ENCODE measurements around the gene MYH8. TPM values are rescaled to one million over a fixed set of nuclear protein-coding genes. Genes with fewer than 3 reads are reported as not detected.

The MYH8 gene
- polyA plus RNA-seq, 1 of the 3 experiments (the other 2 are of a cell fraction) = under 0.01 TPM

DNA sequence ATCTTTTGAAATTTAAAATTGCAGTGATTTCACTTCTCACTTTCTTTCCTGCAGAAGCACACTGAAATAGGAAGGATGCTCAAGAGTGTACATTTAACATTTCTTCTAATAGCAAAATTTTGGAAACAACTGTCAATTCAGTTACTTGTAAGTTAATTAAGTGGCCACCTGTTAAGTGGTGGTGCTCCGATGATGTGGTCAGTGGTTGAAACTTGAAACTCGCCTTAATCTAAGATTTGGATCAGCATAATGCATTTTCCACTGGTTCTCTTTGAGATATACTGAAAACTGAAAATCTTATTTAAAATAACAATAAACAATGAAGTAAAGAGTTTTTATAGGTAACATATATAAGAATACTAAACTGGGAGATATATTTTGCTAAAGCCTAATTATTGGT is 7.0 kb upstream of the MYH8 start:
- 9% methylated on average over 2 of the region's 2 CpGs for WGBS (ENCODE audit: low lambda C conversion rate)
- Histone ChIP-seq H2AFZ (ENCODE audit: low read depth) (no peak overlapping the region; the same call in 1 of the 2 replicates), H3K9me2 (no peaks in the 10 kb centered on the region), H3K27ac (ENCODE audit: low read depth in 2 of 2, low read length in 1 of 2) (no peak overlapping the region), H3F3A (replicated peaks; ENCODE audit: insufficient read depth) (no peaks in the 10 kb centered on the region), H3K36me3 (replicated peaks in 1 of 2; ENCODE audit: control insufficient read depth in 1 of 2, insufficient read depth in 2 of 2, low read length in 1 of 2) (no peaks in the 10 kb centered on the region), H3K79me2 (ENCODE audit: insufficient read depth) (no peaks in the 10 kb centered on the region), H4K20me1 (ENCODE audit: insufficient read depth) (no peaks in the 10 kb centered on the region), H3K4me1 (ENCODE audit: control insufficient read depth in 1 of 2, insufficient read depth in 2 of 2, low read depth in 1 of 2, low read length in 1 of 2) (no peaks in the 10 kb centered on the region), H3K27me3 (ENCODE audit: insufficient read depth) (no peaks in the 10 kb centered on the region), H3K4me3 (ENCODE audit: low read depth in 2 of 2, low read length in 1 of 2) (no peak overlapping the region), H3K4me2 (no peak overlapping the region), H3K9me3 (no peaks in the 10 kb centered on the region), H3K9ac (no peak overlapping the region)
- DNase-seq = no peak
- ChIA-PET CTCF (no interaction called here), POLR2A (no interaction called here)
- no peak for TF ChIP-seq FOXJ3 (CRISPR knock-in tag; IDR thresholded peaks at IDR 0.05)
- no peak for TF ChIP-seq EZH2phosphoT487 (IDR thresholded peaks at IDR 0.05; ENCODE audit: borderline replicate concordance, low read depth)
- TF ChIP-seq JUND (IDR thresholded peaks at IDR 0.05) = no peak

GRCh38 chr17:10421211-10421610 is 539 bp downstream of the MYH8 start:
- ChIA-PET CTCF (no interaction called here), POLR2A (no interaction called here)
- Histone ChIP-seq H3K4me1 (ENCODE audit: control insufficient read depth in 1 of 2, insufficient read depth in 2 of 2, low read depth in 1 of 2, low read length in 1 of 2) (no peaks in the 10 kb centered on the region), H3K4me2 (no peak overlapping the region), H3K36me3 (replicated peaks in 1 of 2; ENCODE audit: control insufficient read depth in 1 of 2, insufficient read depth in 2 of 2, low read length in 1 of 2) (no peaks in the 10 kb centered on the region), H3K9me2 (no peaks in the 10 kb centered on the region), H3K9ac (no peak overlapping the region), H3F3A (replicated peaks; ENCODE audit: insufficient read depth) (no peaks in the 10 kb centered on the region), H3K27me3 (ENCODE audit: insufficient read depth) (no peaks in the 10 kb centered on the region), H3K9me3 (no peaks in the 10 kb centered on the region), H3K27ac (ENCODE audit: low read depth in 2 of 2, low read length in 1 of 2) (no peak overlapping the region), H3K4me3 (ENCODE audit: low read depth in 2 of 2, low read length in 1 of 2) (no peak overlapping the region), H4K20me1 (ENCODE audit: insufficient read depth) (no peaks in the 10 kb centered on the region), H2AFZ (ENCODE audit: low read depth) (no peak overlapping the region), H3K79me2 (ENCODE audit: insufficient read depth) (no peaks in the 10 kb centered on the region)
- DNase-seq = no peak
- 14% methylated on average over 2 of the region's 2 CpGs for WGBS (ENCODE audit: low lambda C conversion rate)
- TF ChIP-seq USF2 (IDR thresholded peaks at IDR 0.05; ENCODE audit: borderline replicate concordance, low read depth, low read length) (no peak), FOXM1 (IDR thresholded peaks at IDR 0.05; ENCODE audit: low read depth) (no peak), NFIC (IDR thresholded peaks at IDR 0.05; ENCODE audit: borderline replicate concordance) (no peak), GATA2 (CRISPR knock-in tag; IDR thresholded peaks at IDR 0.05) (no peak), ELF1 (IDR thresholded peaks at IDR 0.05) (no peak), RFX5 (IDR thresholded peaks at IDR 0.05; ENCODE audit: low read length) (no peak), MAX (IDR thresholded peaks at IDR 0.05; ENCODE audit: low read depth) (no peak), NRF1 (IDR thresholded peaks at IDR 0.05; ENCODE audit: low read depth, low read length) (no peak), MEF2A (IDR thresholded peaks at IDR 0.05; ENCODE audit: borderline replicate concordance, low read depth) (no peak), FOSL2 (IDR thresholded peaks at IDR 0.05; ENCODE audit: borderline replicate concordance, low read depth) (no peak), MXI1 (IDR thresholded peaks at IDR 0.05; ENCODE audit: low read depth, low read length) (no peak), RCOR1 (IDR thresholded peaks at IDR 0.05; ENCODE audit: low read length) (no peak)
- TF ChIP-seq, protein P1, sequence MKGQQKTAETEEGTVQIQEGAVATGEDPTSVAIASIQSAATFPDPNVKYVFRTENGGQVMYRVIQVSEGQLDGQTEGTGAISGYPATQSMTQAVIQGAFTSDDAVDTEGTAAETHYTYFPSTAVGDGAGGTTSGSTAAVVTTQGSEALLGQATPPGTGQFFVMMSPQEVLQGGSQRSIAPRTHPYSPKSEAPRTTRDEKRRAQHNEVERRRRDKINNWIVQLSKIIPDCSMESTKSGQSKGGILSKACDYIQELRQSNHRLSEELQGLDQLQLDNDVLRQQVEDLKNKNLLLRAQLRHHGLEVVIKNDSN (IDR thresholded peaks at IDR 0.05; ENCODE audit: borderline replicate concordance, low read depth) = no peak
- TF ChIP-seq, protein P2, sequence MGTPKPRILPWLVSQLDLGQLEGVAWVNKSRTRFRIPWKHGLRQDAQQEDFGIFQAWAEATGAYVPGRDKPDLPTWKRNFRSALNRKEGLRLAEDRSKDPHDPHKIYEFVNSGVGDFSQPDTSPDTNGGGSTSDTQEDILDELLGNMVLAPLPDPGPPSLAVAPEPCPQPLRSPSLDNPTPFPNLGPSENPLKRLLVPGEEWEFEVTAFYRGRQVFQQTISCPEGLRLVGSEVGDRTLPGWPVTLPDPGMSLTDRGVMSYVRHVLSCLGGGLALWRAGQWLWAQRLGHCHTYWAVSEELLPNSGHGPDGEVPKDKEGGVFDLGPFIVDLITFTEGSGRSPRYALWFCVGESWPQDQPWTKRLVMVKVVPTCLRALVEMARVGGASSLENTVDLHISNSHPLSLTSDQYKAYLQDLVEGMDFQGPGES (IDR thresholded peaks at IDR 0.05; ENCODE audit: low read depth, low read length) = no peak
- TF ChIP-seq, protein P3, sequence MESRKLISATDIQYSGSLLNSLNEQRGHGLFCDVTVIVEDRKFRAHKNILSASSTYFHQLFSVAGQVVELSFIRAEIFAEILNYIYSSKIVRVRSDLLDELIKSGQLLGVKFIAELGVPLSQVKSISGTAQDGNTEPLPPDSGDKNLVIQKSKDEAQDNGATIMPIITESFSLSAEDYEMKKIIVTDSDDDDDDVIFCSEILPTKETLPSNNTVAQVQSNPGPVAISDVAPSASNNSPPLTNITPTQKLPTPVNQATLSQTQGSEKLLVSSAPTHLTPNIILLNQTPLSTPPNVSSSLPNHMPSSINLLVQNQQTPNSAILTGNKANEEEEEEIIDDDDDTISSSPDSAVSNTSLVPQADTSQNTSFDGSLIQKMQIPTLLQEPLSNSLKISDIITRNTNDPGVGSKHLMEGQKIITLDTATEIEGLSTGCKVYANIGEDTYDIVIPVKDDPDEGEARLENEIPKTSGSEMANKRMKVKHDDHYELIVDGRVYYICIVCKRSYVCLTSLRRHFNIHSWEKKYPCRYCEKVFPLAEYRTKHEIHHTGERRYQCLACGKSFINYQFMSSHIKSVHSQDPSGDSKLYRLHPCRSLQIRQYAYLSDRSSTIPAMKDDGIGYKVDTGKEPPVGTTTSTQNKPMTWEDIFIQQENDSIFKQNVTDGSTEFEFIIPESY (IDR thresholded peaks at IDR 0.05; ENCODE audit: borderline replicate concordance, low read depth) = no peak
- TF ChIP-seq, protein P4, sequence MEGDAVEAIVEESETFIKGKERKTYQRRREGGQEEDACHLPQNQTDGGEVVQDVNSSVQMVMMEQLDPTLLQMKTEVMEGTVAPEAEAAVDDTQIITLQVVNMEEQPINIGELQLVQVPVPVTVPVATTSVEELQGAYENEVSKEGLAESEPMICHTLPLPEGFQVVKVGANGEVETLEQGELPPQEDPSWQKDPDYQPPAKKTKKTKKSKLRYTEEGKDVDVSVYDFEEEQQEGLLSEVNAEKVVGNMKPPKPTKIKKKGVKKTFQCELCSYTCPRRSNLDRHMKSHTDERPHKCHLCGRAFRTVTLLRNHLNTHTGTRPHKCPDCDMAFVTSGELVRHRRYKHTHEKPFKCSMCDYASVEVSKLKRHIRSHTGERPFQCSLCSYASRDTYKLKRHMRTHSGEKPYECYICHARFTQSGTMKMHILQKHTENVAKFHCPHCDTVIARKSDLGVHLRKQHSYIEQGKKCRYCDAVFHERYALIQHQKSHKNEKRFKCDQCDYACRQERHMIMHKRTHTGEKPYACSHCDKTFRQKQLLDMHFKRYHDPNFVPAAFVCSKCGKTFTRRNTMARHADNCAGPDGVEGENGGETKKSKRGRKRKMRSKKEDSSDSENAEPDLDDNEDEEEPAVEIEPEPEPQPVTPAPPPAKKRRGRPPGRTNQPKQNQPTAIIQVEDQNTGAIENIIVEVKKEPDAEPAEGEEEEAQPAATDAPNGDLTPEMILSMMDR (IDR thresholded peaks at IDR 0.05) = no peak
